PC-3 (cell line): ENCODE measurements around the gene IL17RA. TPM values are rescaled to one million over a fixed set of nuclear protein-coding genes. Genes with fewer than 3 reads are reported as not detected.

ENCODE experiments used
- ATAC-seq: fragments of 200-7000 bp; cut with Tn5 transposase; 2 replicates; pipeline ENCODE4 v1.9.1; 2020; ENCODE audit warnings: mild to moderate bottlenecking, moderate library complexity
- BruUV-seq: library from RNA; stranded (reverse); fragments of 400-500 nt; replicated peaks from 2 replicates; lab custom pipeline; 2021; lab: Mats Ljungman, UMichigan
- CTCF ChIA-PET: fragments of 300-600 bp; sonication (Branson Sonifier 250); formaldehyde crosslinking; loops from one replicate; lab custom pipeline; 2022; ENCODE audit warnings: antibody characterized with exemption; lab: Charles Lee
- POLR2A ChIA-PET: fragments of 300-600 bp; sonication (Branson Sonifier 250); formaldehyde crosslinking; loops from one replicate; lab custom pipeline; 2022; ENCODE audit warnings: antibody characterized with exemption; ENCODE audit not compliant: unreplicated experiment; lab: Charles Lee
- DNase-seq: peaks from one replicate; pipeline ENCODE4 v3.0.0-alpha.2; 2015
- H2AFZ ChIP-seq: fragments of 300-600 bp; sonication (generic); 2 replicates; pipeline ENCODE4 v1.6.0; 2016; ENCODE audit warnings: antibody characterized with exemption, low read length
- H3F3A ChIP-seq: fragments of 300-600 bp; sonication (generic); one replicate; pipeline ENCODE4 v1.6.0; 2017; ENCODE audit warnings: antibody characterized with exemption, low read length, control low read depth, mild to moderate bottlenecking; ENCODE audit not compliant: unreplicated experiment
- H3K27ac ChIP-seq: fragments of 300-600 bp; sonication (generic); 2 replicates; pipeline ENCODE4 v1.5.1; 2016; ENCODE audit warnings: mild to moderate bottlenecking, low read length
- H3K27me3 ChIP-seq: fragments of 300-600 bp; sonication (generic); 2 replicates; pipeline ENCODE4 v1.6.1; 2016; ENCODE audit warnings: low read length, mixed read lengths
- H3K36me3 ChIP-seq: fragments of 300-600 bp; sonication (generic); 2 replicates; pipeline ENCODE4 v1.6.1; 2016; ENCODE audit warnings: low read depth, mixed run types, low read length, mixed read lengths
- H3K4me1 ChIP-seq: fragments of 300-600 bp; sonication (generic); 2 replicates; pipeline ENCODE4 v1.5.1; 2016; ENCODE audit warnings: low read length; ENCODE audit not compliant: insufficient read depth
- H3K4me2 ChIP-seq: fragments of 300-600 bp; sonication (generic); 2 replicates; pipeline ENCODE4 v1.6.0; 2016; ENCODE audit warnings: low read length
- H3K4me3 ChIP-seq: fragments of 300-600 bp; sonication (generic); 2 replicates; pipeline ENCODE4 v1.5.1; 2016; ENCODE audit warnings: mild to moderate bottlenecking, low read length, mixed read lengths
- H3K79me2 ChIP-seq: fragments of 300-600 bp; sonication (generic); 2 replicates; pipeline ENCODE4 v1.6.1; 2017; ENCODE audit warnings: low read length, mixed read lengths
- H3K9ac ChIP-seq: fragments of 300-600 bp; sonication (generic); 2 replicates; pipeline ENCODE4 v1.6.0; 2016; ENCODE audit warnings: mild to moderate bottlenecking, low read length
- H3K9me2 ChIP-seq: fragments of 300-600 bp; sonication (generic); replicated peaks from 2 replicates; pipeline ENCODE4 v1.6.1; 2016; ENCODE audit warnings: mixed run types, low read length, mixed read lengths
- H3K9me3 ChIP-seq: fragments of 300-600 bp; sonication (generic); 2 replicates; pipeline ENCODE4 v1.6.1; 2016; ENCODE audit warnings: low read length, mixed read lengths
- H4K20me1 ChIP-seq: fragments of 300-600 bp; sonication (generic); 2 replicates; pipeline ENCODE4 v1.6.1; 2016; ENCODE audit warnings: low read length, mixed read lengths
- CTCF ChIP-seq: fragments of 300-600 bp; sonication (generic); conservative IDR thresholded peaks from 2 replicates; pipeline ENCODE4 v1.5.1; 2017; ENCODE audit warnings: antibody characterized with exemption, low read depth, mild to moderate bottlenecking, low read length
- EZH2 ChIP-seq: fragments of 300-600 bp; sonication (generic); IDR thresholded peaks from one replicate; pipeline ENCODE4 v1.6.1; 2017; ENCODE audit warnings: antibody characterized with exemption, mild to moderate bottlenecking, low read length; ENCODE audit not compliant: unreplicated experiment
- EZH2phosphoT487 ChIP-seq: fragments of 300-600 bp; sonication (generic); IDR thresholded peaks from 2 replicates; pipeline ENCODE4 v1.6.1; 2018; ENCODE audit warnings: mild to moderate bottlenecking, antibody characterized with exemption, low read length, borderline replicate concordance
- intact Hi-C: fragments of 100-400 bp; cut with micrococcal nuclease; formaldehyde crosslinking; loops from 2 replicates; pipeline ENCODE4 v1.9.0; 2023
- total RNA-seq: library from RNA; depleted of rRNA; stranded (reverse); fragments of >200 nt; gene quantifications from 2 replicates; pipeline ENCODE4 v1.2.3, GENCODE V29; 2014

The IL17RA gene
- total RNA-seq, 1 experiment from 2014 or later: 5.9 TPM

GRCh38 chr22:17047656-17048055, 37.1 kb upstream of the IL17RA start:
- Histone ChIP-seq H3K9ac (no peak overlapping the region), H3K9me2 (no peaks in the 10 kb centered on the region), H3K4me3 (no peak overlapping the region), H3K4me1 (no peaks in the 10 kb centered on the region), H4K20me1 (no peaks in the 10 kb centered on the region), H3K27ac (no peak overlapping the region), H3K4me2 (no peak overlapping the region), H3K79me2 (no peaks in the 10 kb centered on the region), H2AFZ (no peak overlapping the region), H3F3A (no peaks in the 10 kb centered on the region), H3K27me3 (no peaks in the 10 kb centered on the region), H3K9me3 (no peaks in the 10 kb centered on the region), H3K36me3 (no peaks in the 10 kb centered on the region)
- intact Hi-C loops: no loop called here
- ATAC-seq (no peak), DNase-seq (no peak)
- ChIA-PET CTCF (no interaction called here), POLR2A (no interaction called here)
- TF ChIP-seq CTCF: no peak
- no peak for TF ChIP-seq EZH2phosphoT487
- TF ChIP-seq EZH2: no peak
- no TSS peak for BruUV-seq

- Histone ChIP-seq H2AFZ (no peak overlapping the region), H3K9me3 (no peaks in the 10 kb centered on the region), H3K79me2 (no peaks in the 10 kb centered on the region), H3K27ac (no peak overlapping the region), H3K4me2 (no peak overlapping the region), H3K4me1 (no peaks in the 10 kb centered on the region), H3K36me3 (no peaks in the 10 kb centered on the region), H3K9me2 (no peaks in the 10 kb centered on the region), H3K4me3 (no peak overlapping the region), H4K20me1 (no peaks in the 10 kb centered on the region), H3F3A (no peaks in the 10 kb centered on the region), H3K27me3 (peaks cover 2% of the 10 kb centered on the region; the same call in 1 of the 2 replicates), H3K9ac (no peak overlapping the region)
- intact Hi-C loops: no loop called here
- ATAC-seq (no peak), DNase-seq (no peak)
- BruUV-seq: no TSS peak
- TF ChIP-seq CTCF (no peak), EZH2phosphoT487 (no peak), EZH2 (no peak)
- ChIA-PET POLR2A (no interaction called here), CTCF (no interaction called here)
These were observed 28.7 kb upstream of the IL17RA start for GRCh38 chr22:17056058-17056457.

- CTCF ChIA-PET: no interaction called here
- H3K9me2 ChIP-seq: no peaks in the 10 kb centered on the region
- no peak overlapping the region for H3K9ac ChIP-seq
- intact Hi-C loops: no loop called here
- TF ChIP-seq CTCF (no peak), EZH2 (no peak), EZH2phosphoT487 (no peak)
- no peaks in the 10 kb centered on the region for H3K79me2 ChIP-seq
- DNase-seq: no peak
- H3K27me3 ChIP-seq: peaks cover 8% of the 10 kb centered on the region; the same call in 1 of the 2 replicates
- H3K27ac ChIP-seq: no peak overlapping the region
- H3K4me3 ChIP-seq: no peak overlapping the region
- H3F3A ChIP-seq: no peaks in the 10 kb centered on the region
- POLR2A ChIA-PET: no interaction called here
- no peak overlapping the region for H3K4me2 ChIP-seq
- H4K20me1 ChIP-seq: no peaks in the 10 kb centered on the region
- no peaks in the 10 kb centered on the region for H3K4me1 ChIP-seq
- no peaks in the 10 kb centered on the region for H3K36me3 ChIP-seq
- no peak overlapping the region for H2AFZ ChIP-seq
- no peak for ATAC-seq
- no peaks in the 10 kb centered on the region for H3K9me3 ChIP-seq
- no TSS peak for BruUV-seq
These were observed 28.0 kb upstream of the IL17RA start for GRCh38 chr22:17056807-17057206.
